ENCODE data around the gene EFS.
"Not testable (repeated sequence)": the region's sequence is repeated elsewhere in the genome, so short reads cannot be mapped to it uniquely, and the experiment has no call there.

EFS gene

GRCh38 chr14:23389396-23389795 is 24.4 kb upstream of the EFS start:
- DNase-seq (ENCODE audit: low read depth in 1 of 2, low spot score in 1 of 2), result no peak
- in situ Hi-C loops (cut with HindIII; ENCODE audit: low pct_unique_long_range_greater_than_20kb, low sequenced_read_pairs), result no loop called here
- TF ChIP-seq JUND (IDR thresholded peaks at IDR 0.05; ENCODE audit: low read depth), result no peak

GRCh38 chr14:23388996-23389395 is 24.0 kb upstream of the EFS start:
- no peak for TF ChIP-seq JUND (IDR thresholded peaks at IDR 0.05; ENCODE audit: low read depth)
- DNase-seq (ENCODE audit: low read depth in 1 of 2, low spot score in 1 of 2), result no peak
- in situ Hi-C loops (cut with HindIII; ENCODE audit: low pct_unique_long_range_greater_than_20kb, low sequenced_read_pairs), result no loop called here

GRCh38 chr14:23387916-23388882 is 23.2 kb upstream of the EFS start:
- DNase-seq (ENCODE audit: low read depth in 1 of 2, low spot score in 1 of 2), result no peak
- no peak for TF ChIP-seq JUND (IDR thresholded peaks at IDR 0.05; ENCODE audit: low read depth)
- in situ Hi-C loops (cut with HindIII; ENCODE audit: low pct_unique_long_range_greater_than_20kb, low sequenced_read_pairs), result no loop called here

- in situ Hi-C loops (cut with HindIII; ENCODE audit: low pct_unique_long_range_greater_than_20kb, low sequenced_read_pairs), result no loop called here
- TF ChIP-seq JUND (IDR thresholded peaks at IDR 0.05; ENCODE audit: low read depth), result no peak
- no peak for DNase-seq (ENCODE audit: low read depth in 1 of 2, low spot score in 1 of 2)
These were observed 22.0 kb upstream of the EFS start for GRCh38 chr14:23386999-23387398.

GRCh38 chr14:23386266-23386657 is 21.3 kb upstream of the EFS start:
- in situ Hi-C loops (cut with HindIII; ENCODE audit: low pct_unique_long_range_greater_than_20kb, low sequenced_read_pairs); DNase-seq (ENCODE audit: low read depth in 1 of 2, low spot score in 1 of 2): not testable (repeated sequence)

- no peak for DNase-seq (ENCODE audit: low read depth in 1 of 2, low spot score in 1 of 2)
- no peak for TF ChIP-seq JUND (IDR thresholded peaks at IDR 0.05; ENCODE audit: low read depth)
- in situ Hi-C loops (cut with HindIII; ENCODE audit: low pct_unique_long_range_greater_than_20kb, low sequenced_read_pairs), result no loop called here
These were observed 20.8 kb upstream of the EFS start for GRCh38 chr14:23385642-23386265.

GRCh38 chr14:23385244-23385641 is 20.3 kb upstream of the EFS start:
- in situ Hi-C loops (cut with HindIII; ENCODE audit: low pct_unique_long_range_greater_than_20kb, low sequenced_read_pairs), result no loop called here
- TF ChIP-seq JUND (IDR thresholded peaks at IDR 0.05; ENCODE audit: low read depth), result no peak
- DNase-seq (ENCODE audit: low read depth in 1 of 2, low spot score in 1 of 2), result no peak

- no peak for DNase-seq (ENCODE audit: low read depth in 1 of 2, low spot score in 1 of 2)
- in situ Hi-C loops (cut with HindIII; ENCODE audit: low pct_unique_long_range_greater_than_20kb, low sequenced_read_pairs), result no loop called here
- no peak for TF ChIP-seq JUND (IDR thresholded peaks at IDR 0.05; ENCODE audit: low read depth)
These were observed 19.6 kb upstream of the EFS start for GRCh38 chr14:23384364-23385080.

GRCh38 chr14:23382731-23383440 is 17.9 kb upstream of the EFS start:
- in situ Hi-C loops (cut with HindIII; ENCODE audit: low pct_unique_long_range_greater_than_20kb, low sequenced_read_pairs), result no loop called here
- TF ChIP-seq JUND (IDR thresholded peaks at IDR 0.05; ENCODE audit: low read depth), result no peak
- DNase-seq (ENCODE audit: low read depth in 1 of 2, low spot score in 1 of 2), result no peak

GRCh38 chr14:23382276-23382675 is 17.3 kb upstream of the EFS start:
- in situ Hi-C loops (cut with HindIII; ENCODE audit: low pct_unique_long_range_greater_than_20kb, low sequenced_read_pairs), result no loop called here
- TF ChIP-seq JUND (IDR thresholded peaks at IDR 0.05; ENCODE audit: low read depth), result no peak
- DNase-seq (ENCODE audit: low read depth in 1 of 2, low spot score in 1 of 2), result no peak

- in situ Hi-C loops (cut with HindIII; ENCODE audit: low pct_unique_long_range_greater_than_20kb, low sequenced_read_pairs), result no loop called here
- TF ChIP-seq JUND (IDR thresholded peaks at IDR 0.05; ENCODE audit: low read depth), result no peak
- no peak for DNase-seq (ENCODE audit: low read depth in 1 of 2, low spot score in 1 of 2)
These were observed 16.9 kb upstream of the EFS start for GRCh38 chr14:23381871-23382270.

GRCh38 chr14:23380976-23381375 is 16.0 kb upstream of the EFS start:
- in situ Hi-C loops (cut with HindIII; ENCODE audit: low pct_unique_long_range_greater_than_20kb, low sequenced_read_pairs), result no loop called here
- no peak for TF ChIP-seq JUND (IDR thresholded peaks at IDR 0.05; ENCODE audit: low read depth)
- DNase-seq (ENCODE audit: low read depth in 1 of 2, low spot score in 1 of 2), result no peak
